ENCODE measurements around the gene ELOVL5.
A peak's percentile ranks its signal among the peaks of the same experiment; 100 is the strongest.
"Not testable (repeated sequence)": the region's sequence is repeated elsewhere in the genome, so short reads cannot be mapped to it uniquely, and the experiment has no call there.

The ELOVL5 gene

GRCh38 chr6:53348371-53349208 is at the start of gene ELOVL5:
ELOVL5 (minus strand) TSS chr6:53348950; CDS start chr6:53295699, 53,251 bp downstream.
- peak; percentile 98 for DNase-seq

GRCh38 chr6:53397283-53397682 is 48.5 kb upstream of the ELOVL5 start:
- DNase-seq, result no peak

- no peak for DNase-seq
Observed at GRCh38 chr6:53395986-53396385, 47.2 kb upstream of the ELOVL5 start.

GRCh38 chr6:53394704-53395103 is 46.0 kb upstream of the ELOVL5 start:
- no peak for DNase-seq

GRCh38 chr6:53391170-53391569 is 42.4 kb upstream of the ELOVL5 start:
- no peak for DNase-seq

- no peak for DNase-seq
Observed at GRCh38 chr6:53390010-53390409, 41.3 kb upstream of the ELOVL5 start.

GRCh38 chr6:53388615-53389014 is 39.9 kb upstream of the ELOVL5 start:
- not testable (repeated sequence) for DNase-seq

- DNase-seq, result no peak
Observed at GRCh38 chr6:53382421-53382820, 33.7 kb upstream of the ELOVL5 start.

- DNase-seq, result no peak
Observed at GRCh38 chr6:53378208-53378607, 29.5 kb upstream of the ELOVL5 start.

GRCh38 chr6:53377793-53378192 is 29.0 kb upstream of the ELOVL5 start:
- DNase-seq, result no peak

GRCh38 chr6:53377289-53377688 is 28.5 kb upstream of the ELOVL5 start:
- no peak for DNase-seq

- DNase-seq, result no peak
Observed at GRCh38 chr6:53376661-53377226, 28.0 kb upstream of the ELOVL5 start.

GRCh38 chr6:53375847-53376246 is 27.1 kb upstream of the ELOVL5 start:
- no peak for DNase-seq

- no peak for DNase-seq
Observed at GRCh38 chr6:53373638-53374037, 24.9 kb upstream of the ELOVL5 start.

- no peak for DNase-seq
Observed at GRCh38 chr6:53369876-53370515, 21.2 kb upstream of the ELOVL5 start.

- no peak for DNase-seq
Observed at GRCh38 chr6:53369051-53369450, 20.3 kb upstream of the ELOVL5 start.

- no peak for DNase-seq
Observed at GRCh38 chr6:53366128-53366641, 17.4 kb upstream of the ELOVL5 start.

- no peak for DNase-seq
Observed at GRCh38 chr6:53363341-53364079, 14.8 kb upstream of the ELOVL5 start.

- peak; percentile 87 for DNase-seq
Observed at GRCh38 chr6:53361549-53362031, 12.8 kb upstream of the ELOVL5 start.

- DNase-seq, result peak; percentile 57
Observed at GRCh38 chr6:53360093-53360912, 11.6 kb upstream of the ELOVL5 start.

- no peak for DNase-seq
Observed at GRCh38 chr6:53359843-53360092, 11.0 kb upstream of the ELOVL5 start.
